NCI-H1417 (cell line): ENCODE results near the gene NETO1.

Experiments
- DNase-seq, 3 experiments: peaks; one replicate each; lab custom pipeline; 2025; lab: John Stamatoyannopoulos, UW

The NETO1 gene

DNA sequence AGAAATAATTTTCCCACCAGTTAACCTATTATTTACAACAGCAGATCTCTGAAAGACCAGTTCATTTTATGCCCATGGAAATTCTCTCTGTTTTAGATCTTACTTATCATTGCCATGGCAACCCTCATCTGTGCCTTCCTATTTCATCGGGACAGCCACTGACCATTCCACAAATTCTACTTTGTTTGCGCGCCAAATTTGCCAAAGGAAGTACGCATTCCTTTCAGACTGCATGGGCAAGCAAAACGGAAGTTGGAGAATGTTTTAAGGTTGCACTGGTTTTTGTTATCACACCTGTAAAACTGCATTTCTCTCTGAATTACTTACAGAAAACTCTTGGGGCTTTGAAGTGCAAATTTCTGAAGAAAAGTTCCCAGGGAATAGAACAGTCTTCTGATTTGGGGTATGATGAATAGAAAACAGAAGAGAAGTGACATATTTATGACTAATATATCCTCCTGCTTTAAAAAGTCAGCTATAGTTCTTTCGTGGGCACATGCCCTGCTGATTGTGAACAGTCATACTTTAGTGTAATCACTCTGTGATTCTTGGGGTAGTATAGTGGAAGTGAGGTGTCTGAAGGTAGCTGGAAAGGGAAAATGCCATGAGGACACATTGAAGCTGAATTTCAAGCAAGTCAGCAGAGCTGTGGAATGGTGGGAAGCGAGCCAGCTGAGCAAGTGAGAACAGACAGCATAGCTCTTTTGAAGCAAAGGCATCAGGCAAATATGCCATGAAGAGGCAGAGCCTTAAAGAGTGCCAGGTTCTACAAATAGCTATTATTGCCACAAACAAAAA, 20.9 kb downstream of the NETO1 start:
- no peak for DNase-seq

DNA sequence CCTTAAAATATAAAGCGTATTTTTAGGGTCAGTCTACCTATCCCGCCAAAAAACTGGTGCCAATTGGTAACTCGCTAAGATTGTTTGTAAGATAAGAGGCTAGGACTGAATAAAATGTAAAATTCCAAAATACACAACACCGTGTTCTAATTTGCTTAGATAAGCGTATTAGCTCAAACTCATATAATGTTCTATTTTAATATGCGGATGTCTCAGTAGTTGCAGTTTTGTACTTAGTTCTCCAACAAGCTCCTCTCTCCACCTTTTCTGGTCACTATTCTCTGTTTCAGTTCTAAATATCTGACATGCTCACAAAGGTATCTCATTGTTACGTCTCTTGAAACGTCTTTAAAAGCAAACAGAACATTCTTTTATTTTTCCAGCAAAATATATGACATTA, 24.0 kb downstream of the NETO1 start:
- DNase-seq: no peak

DNA sequence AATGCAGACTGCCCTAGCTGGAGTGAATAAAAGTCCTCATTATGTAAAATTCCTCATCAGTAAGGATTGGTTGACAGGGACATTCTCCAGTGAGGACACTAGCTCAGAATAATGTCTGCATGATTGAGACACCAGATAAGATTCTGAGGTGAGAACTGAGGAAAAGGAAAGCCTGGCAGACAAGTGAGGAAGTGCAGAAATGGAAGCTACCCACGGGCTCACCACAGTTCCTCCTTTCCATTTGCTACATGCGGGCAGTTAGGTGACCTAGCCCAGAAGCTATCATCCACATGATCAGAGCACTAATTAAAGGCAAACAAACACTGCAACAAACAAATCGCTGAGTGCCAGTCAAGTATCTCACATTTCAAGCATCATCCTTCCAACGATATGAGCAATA, 27.7 kb downstream of the NETO1 start:
- DNase-seq: peak in 2 of 3 experiments; percentile 39 to 86

DNA sequence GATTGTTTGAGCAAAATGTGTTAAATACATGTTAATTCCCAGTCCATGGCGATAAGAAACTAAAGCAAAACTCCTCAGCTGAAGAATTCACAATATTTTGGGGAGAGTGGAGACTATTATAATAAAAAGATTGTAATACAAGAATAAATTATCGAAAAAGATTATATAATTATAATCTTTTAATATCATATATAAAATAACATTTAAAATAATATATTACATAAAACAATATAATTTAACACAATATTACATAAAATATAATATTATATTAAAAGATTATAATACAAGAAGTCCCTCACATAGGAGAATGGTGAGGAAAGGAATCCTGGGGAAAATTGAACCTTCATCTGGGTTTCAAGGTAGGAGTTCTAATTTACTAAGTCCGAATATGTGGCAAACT, 33.1 kb downstream of the NETO1 start:
- no peak for DNase-seq

DNA sequence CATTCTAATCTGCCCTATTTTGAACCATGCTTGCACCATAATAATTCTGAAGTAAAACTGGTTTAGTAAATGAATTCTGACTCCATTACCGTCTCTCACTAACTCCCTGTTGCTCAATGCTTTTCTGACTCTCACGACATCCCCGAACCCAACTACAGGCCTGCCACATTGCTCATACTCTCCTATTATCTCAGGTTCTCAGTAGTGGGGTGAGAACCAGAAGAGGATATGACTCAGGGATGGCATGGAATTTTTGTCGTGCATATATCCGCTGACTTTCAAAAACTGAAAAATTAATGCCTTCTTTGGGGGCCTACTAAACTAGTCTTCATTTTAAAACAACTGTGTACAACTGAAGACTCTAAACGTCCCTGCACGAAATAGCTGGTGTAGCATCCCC, 34.3 kb downstream of the NETO1 start:
- no peak for DNase-seq

DNA sequence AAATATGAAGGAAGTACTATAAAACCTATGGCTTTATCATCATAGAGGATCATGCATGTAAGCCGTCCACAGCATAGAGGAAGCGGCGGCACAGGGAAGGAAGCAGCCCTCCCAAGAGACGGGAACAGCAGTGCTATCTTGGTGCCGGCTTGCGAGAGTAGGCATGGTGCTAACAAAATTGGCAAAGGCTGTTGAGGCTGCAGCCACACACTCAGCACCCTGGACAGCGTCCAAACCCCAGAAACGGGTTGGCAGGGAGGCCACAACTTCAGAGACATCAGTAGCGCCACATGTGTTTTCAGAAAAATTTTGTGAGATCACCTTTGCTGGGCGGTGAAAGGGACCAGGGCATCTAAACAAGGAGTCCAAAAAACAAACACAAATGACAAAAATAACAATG, 37.7 kb downstream of the NETO1 start:
- DNase-seq: no peak

DNA sequence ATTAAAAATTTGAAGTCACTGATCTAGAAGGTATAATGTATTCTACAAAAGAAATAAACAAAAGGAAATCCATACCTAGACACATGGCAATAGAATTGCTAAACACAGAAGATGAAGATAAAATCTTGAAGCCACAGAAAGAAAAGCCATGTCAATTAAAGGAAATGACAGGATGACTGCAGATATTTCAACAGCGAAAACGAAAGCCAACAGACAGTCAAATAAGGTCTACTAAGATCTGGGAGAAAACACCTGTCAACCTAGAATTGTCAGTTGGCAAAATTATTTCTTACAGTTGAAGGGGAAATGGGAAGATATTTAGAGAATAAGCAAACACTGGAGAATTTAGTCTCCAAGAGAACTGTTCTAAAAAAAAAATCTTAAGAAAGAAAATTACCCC, 39.2 kb downstream of the NETO1 start:
- no peak for DNase-seq

DNA sequence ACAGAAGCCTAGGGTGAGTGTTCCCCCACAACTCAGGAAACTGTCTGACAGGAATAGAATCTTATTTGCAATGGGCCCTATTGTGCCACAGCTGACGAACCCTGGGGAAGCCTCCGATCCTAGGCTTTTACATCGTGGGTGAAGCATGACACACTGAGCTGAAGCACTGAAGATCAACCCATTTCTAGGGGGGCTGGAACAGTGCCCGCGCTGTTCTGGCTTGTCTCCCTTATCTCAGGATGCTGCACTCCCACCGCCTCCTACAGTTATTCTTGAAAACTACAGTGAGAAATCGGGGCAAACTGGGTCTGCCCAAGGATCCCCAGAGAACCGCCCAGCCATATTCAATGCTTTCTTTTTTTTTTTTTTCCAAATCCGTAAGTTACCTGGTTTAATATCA, 41.1 kb downstream of the NETO1 start:
- DNase-seq: no peak

DNA sequence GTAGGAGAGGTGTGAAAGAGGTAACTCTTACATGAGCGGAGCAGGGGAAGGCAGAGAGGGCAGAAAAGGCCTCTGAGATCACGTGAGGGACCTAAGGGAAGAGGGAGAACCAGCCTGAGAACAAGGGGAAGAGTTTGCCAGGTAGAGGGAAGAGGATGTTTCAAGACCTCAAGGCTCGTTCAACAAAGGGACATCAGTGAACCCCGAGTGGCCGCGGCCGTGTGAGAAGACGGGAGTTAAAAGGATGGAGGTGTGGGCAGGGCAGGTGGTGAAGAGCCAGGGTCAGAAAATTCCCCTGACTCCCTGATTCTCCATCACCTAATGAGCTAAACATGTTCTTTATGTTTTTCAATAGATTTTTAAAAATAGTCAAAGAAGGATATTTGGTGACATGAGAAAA, 44.4 kb downstream of the NETO1 start:
- no peak for DNase-seq

DNA sequence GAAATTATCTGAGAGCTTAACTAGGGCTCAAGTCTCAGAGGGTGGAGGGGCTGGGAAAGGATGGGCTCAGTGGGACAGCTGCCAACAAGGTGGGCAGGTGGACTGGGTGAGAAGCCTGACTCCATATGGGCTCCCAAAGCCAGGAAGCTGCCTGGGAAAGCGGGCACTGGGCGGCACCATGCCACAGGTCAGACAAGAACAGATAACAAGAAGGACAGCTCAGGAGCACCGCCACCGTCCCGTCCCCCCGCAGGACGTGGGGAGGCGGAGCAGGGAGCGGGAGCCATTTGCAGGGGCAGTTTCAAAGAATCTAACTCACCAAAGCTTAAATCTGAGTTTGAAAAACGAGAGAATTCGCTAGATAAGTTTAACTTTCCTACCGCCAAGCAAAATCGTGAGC, 45.6 kb downstream of the NETO1 start:
- no peak for DNase-seq

DNA sequence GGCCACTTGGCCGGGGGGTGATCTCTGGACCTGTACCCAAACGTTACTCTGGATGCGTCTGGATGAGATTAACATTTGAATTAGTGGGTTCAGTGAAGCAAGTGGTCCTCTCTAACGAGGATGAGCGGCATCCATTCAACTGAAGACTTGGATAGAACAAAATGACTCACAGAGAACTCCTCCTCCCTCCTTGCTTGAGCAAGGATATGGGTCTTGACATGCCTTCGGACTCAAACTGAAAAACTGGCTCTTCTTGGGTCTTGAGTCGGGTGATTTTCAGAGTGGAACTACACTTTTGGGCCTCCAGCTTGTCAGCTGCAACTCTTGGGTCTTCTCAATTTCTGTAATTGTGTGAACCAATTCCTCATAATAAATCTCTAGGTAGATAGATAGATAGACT, 47.2 kb downstream of the NETO1 start:
- DNase-seq: no peak

DNA sequence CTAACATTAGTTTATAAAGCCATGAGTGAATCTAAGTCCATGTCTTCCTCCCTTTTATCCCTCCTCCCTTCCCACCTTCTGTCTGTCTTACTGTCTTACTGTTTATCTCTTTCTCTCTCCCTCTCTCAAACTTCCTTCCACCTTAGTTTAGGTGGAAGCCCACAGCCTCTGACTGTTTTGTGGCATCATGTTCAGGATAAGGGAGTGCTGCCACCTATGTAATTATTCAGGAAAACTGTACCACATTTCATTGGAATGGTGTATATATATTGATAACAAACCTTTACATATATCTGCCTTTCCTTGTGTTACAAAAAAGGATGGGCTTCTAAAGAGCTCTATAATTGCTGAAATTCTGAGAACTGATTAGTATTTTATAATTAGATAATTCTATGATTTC, 48.7 kb downstream of the NETO1 start:
- peak in 1 of 3 experiments; percentile 39 for DNase-seq

DNA sequence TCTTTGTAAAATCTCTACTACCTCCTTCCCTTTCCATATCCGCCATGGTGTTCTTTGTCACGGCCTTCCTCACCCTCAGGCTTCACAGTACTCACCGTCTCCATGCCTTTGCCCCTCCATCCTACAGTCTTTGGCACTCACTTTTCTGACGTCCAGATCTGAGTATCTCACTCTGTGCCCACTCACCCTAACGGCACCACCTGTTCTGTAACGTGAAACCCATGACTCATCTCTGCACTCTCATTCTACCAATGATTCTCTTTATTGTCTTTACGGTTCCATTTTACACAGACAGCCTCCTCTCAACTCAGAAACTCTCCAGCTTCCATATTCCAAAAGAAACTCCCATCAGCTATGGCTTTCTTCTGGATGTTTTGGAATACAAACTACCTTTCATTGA, 56.7 kb downstream of the NETO1 start:
- DNase-seq: no peak

DNA sequence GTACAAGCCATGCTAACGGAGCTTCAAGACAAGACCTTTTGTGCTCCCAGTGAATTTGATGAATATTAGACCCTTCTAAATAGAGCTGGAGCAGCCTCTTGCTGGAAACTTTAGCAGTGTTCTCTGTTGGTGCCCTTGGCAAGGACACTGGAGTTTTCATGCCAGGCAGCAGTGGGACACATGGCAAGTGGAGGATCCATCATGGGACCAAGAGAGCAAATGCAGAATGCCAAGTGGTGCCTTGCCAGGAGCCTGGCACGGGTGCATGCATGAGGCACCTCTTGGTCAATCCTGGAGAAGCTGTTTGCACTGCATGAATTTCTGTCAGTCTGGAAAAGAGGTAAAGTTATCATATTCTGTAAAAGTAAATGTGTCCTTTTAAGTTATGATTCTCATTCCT, 59.1 kb downstream of the NETO1 start:
- DNase-seq: no peak

DNA sequence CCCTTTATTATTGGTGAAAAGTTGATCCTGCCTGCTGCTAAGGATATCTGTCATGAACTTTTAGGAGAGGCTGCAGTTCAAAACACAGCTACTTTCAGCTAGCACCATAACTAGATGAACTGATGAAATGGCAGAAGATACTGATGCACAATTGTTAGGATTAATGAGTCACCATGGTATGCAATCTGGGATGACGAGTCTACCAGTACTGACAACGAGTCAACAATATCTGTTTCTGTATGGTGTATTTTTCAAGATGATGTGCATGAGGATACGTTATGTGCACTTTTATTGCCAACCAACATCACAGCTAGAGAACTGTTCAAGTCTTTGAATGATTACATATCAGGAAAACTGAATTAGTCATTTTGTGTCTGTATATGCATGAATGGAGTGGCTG, 68.7 kb downstream of the NETO1 start:
- no peak for DNase-seq

DNA sequence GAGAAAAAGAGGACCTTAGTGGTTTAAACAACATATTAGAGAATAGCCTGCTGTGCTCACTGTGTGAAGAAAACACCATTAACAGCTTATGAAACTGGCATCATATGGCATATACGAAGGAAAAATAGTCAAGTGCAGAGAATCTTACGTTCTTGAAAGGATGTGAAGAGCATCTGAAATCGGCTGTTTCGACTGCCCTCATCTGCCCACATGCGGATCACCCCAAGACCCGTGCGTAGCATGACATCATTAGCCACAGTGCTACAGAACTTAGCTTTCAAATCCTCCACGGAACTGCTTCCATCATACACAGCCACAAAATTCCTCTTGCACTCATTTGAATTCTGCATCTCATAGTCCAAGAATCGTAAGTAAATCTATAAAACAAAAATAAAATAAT, 84.3 kb downstream of the NETO1 start:
- no peak for DNase-seq

DNA sequence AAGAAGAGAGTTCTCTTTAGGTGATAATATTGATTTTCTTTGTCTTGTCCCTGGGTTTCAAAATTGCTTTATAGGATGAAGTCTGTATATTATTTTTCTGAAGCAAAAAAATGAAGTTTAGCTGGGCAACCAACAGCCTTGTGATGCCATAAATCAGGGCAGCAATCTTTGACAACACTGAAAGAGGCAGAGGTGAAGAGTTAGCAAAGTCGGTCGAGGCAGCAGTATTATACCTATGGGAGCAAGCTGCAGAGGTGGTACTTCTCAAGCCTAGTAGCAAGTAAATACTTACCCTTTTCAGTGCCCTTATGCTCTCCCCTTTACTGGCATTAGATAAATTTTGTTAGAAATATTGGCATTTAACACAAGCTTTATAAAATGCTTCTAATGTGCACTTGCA, 92.9 kb downstream of the NETO1 start:
- DNase-seq: no peak

DNA sequence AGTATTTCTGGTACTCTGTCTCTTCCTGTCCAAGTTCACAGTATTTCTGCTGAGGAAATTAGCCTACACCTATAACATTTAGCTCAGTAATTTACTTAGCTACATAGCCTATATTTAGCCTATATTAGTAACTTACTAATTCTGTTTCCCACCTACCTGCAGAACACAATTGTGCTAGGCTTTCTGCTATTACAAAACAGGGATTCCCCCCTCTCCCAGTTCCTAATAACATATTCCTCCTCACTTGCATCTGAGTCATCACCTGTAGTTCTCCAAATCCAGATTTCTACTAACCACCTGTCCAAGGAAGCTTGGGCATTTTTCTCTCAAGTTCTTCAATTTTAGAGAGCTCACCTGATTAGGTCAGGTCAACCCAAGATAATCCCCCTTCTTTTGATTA, 94.9 kb downstream of the NETO1 start:
- DNase-seq: no peak

DNA sequence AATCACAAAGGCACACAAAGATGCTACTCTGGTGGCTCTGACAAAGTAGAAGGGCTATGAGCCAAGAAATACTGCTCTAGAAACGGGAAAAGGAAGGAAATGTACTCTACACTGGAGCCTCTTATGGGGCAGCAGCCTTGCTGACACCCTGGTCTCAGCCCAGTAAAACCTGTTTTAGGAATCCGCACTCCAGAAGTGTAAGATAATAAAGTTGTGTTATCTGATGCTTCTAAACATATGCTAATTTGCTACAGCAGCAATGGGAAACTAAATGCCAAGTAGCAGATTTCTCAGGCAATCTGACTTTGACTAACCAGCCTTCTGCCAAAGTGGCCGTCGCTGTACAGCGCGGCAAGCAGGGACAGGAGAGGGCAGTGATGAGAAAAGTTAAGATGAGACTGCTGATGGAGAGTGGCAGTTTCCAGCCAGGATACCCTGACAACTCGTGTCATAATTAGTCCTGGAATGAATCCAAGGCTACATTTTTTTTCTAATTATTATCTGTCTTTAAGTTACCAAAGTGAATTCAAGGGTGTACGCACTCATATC, 99.0 kb downstream of the NETO1 start:
- peak in 1 of 3 experiments; percentile 41 for DNase-seq

DNA sequence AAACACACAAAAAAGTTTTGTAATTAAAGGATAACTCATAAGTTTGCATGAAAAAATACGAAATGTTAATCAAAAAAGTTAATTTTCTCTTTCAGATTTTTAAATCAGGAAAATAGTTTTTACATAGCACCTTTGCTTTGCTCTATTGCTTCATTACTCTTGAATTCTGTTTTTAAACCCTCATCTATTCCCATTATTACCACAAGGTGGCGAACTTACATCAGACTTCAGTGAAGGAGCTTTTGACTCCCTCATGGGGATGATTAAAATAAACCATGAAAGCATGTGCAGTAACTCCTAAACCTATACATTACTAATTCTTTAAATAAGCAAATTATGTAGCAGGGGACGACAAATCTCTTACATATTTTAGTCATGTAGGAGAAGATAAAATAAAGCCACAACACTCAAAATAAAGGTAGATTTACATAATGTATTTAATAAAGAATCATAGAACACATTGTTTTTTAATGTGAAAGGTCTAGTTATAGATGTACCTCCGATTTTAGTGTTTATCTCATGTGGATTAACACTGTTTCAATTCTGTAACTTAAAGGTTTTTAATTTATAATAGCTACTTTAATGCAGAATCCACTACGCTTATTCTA, 105.2 kb downstream of the NETO1 start:
- peak; percentile 52 to 94 (median 68) for DNase-seq

DNA sequence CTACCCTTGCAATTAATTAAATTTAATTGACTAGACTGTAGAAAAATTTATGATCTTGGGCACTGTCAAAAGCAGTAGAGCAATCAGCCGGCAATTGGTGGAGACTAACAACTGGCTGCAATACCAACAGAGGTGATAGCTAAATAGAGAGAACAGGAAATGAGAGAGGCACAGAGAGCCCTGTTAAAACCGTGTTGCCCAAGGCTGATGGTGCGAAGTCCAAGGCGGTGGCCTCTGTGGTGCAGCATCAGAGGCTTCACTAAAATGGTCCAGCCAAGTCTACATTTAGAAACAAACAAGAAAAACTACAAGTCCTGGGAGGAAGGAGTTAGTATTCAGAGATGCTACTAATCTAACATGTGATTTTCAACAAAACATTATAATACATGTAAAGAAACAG, 115.6 kb downstream of the NETO1 start:
- DNase-seq: peak in 1 of 3 experiments; percentile 32

DNA sequence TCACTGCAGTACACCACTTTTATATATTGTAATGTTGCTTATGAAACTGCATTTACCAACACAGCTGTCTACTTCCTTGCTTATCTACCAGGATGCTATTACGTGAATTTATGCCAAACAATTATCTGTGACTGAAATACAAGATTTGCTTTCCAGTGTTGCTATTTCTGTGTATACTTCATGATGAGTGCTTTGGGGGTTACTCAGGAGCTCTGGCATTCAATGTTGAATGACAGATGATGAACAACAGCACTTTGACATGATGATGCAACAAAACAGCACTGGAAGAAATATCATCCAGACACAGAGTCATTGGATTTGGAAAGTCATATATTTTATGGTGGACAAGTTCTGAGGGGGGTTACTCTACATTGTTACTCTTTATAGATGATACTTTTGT, 125.8 kb downstream of the NETO1 start:
- no peak for DNase-seq

DNA sequence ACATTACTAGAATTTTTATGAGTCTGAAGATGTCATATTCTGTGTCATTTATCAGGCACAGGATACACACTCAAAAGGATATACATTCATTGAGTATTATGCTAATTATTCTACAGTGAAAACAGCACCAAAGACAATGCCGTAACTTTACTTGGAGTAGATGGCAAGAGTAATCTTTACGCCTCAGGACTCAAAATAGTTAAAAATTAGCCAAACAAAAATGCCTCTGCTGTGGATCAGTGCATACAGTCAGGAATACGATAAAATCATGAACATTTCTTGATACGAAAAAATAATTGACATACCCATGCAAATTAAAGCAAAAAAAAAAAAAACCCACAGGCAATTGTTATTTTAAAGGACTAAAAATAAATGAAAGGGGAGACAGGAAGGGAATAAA, 129.7 kb downstream of the NETO1 start:
- no peak for DNase-seq

DNA sequence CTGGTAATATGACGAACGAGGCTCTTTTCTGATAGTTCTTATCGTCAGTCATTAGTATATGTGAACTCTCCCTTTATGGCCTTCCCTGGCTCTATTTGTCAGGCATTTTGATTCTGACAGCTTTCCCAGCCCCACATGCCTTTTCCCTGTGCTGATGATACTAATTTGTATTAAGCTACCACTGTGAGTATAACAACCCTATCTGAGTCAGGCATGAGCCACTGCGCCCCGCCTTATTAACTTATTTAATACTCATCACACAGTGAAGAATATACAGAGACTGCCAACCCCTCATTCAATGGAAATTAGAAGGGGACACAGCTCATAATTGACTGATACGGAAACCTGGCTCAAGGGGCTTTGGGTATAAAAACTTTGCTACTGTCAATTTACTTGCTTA, 140.0 kb downstream of the NETO1 start:
- DNase-seq: no peak
